IMR-90 (cell line): ENCODE measurements around the gene ARL8B. TPM values are rescaled to one million over a fixed set of nuclear protein-coding genes. Genes with fewer than 3 reads are reported as not detected.

Experiments used
- ATAC-seq: fragments of 200-7000 bp; cut with Tn5 transposase; 2 replicates; pipeline ENCODE4 v1.9.1; 2020; ENCODE audit warnings: low read depth, mild to moderate bottlenecking, moderate library complexity
- BruUV-seq: library from RNA; stranded (reverse); fragments of 400-500 nt; replicated peaks from 2 replicates; lab custom pipeline; 2021; lab: Mats Ljungman, UMichigan
- CTCF ChIA-PET: fragments of 300-600 bp; formaldehyde crosslinking; extraction: SDS; loops from one replicate; lab custom pipeline; 2021; ENCODE audit warnings: antibody characterized with exemption; lab: Yijun Ruan, JAX
- POLR2A ChIA-PET: fragments of 300-600 bp; sonication (Branson Sonifier 250); formaldehyde crosslinking; loops from one replicate; lab custom pipeline; 2022; ENCODE audit warnings: antibody characterized with exemption; ENCODE audit not compliant: unreplicated experiment; lab: Charles Lee
- DNase-seq: peaks from one replicate; pipeline ENCODE4 v3.0.0; 2013
- H2AFZ ChIP-seq: replicated peaks from 2 replicates; pipeline ENCODE3; 2013; ENCODE audit warnings: low read length, mild to moderate bottlenecking; ENCODE audit not compliant: poor library complexity
- H2AK5ac ChIP-seq: 2 replicates; pipeline ENCODE4 v1.6.1; 2013; ENCODE audit warnings: low read depth, low read length, inconsistent platforms
- H2AK9ac ChIP-seq: replicated peaks from 2 replicates; pipeline ENCODE3; 2013; ENCODE audit warnings: mild to moderate bottlenecking, low read depth, low read length, moderate library complexity; ENCODE audit not compliant: poor library complexity
- H2BK120ac ChIP-seq: 2 replicates; pipeline ENCODE4 v1.6.1; 2013; ENCODE audit warnings: low read depth, low read length, inconsistent platforms
- H2BK15ac ChIP-seq: 3 replicates; pipeline ENCODE4 v1.6.1; 2013; ENCODE audit warnings: low read depth, low read length, inconsistent platforms
- H2BK20ac ChIP-seq: 2 replicates; pipeline ENCODE4 v1.6.1; 2013; ENCODE audit warnings: low read depth, mild to moderate bottlenecking, inconsistent platforms, low read length, moderate library complexity
- H2BK5ac ChIP-seq: 2 replicates; pipeline ENCODE4 v1.6.1; 2013; ENCODE audit warnings: mild to moderate bottlenecking, low read depth, low read length, inconsistent platforms; ENCODE audit not compliant: poor library complexity, severe bottlenecking
- H3K14ac ChIP-seq: replicated peaks from 2 replicates; pipeline ENCODE4 v1.6.1; 2013; ENCODE audit warnings: low read depth, low read length, inconsistent platforms
- H3K18ac ChIP-seq: 2 replicates; pipeline ENCODE4 v1.6.1; 2013; ENCODE audit warnings: low read depth, low read length, control low read depth
- H3K23ac ChIP-seq: 2 replicates; pipeline ENCODE4 v1.6.1; 2013; ENCODE audit warnings: low read depth, low read length, inconsistent platforms
- H3K27ac ChIP-seq: 2 replicates; pipeline ENCODE4 v1.5.1; 2013; ENCODE audit warnings: mild to moderate bottlenecking, control low read depth, low read length; ENCODE audit not compliant: insufficient read depth
- H3K27me3 ChIP-seq: 2 replicates; pipeline ENCODE4 v1.6.1; 2013; ENCODE audit warnings: low read length; ENCODE audit not compliant: control insufficient read depth, insufficient read depth
- H3K36me3 ChIP-seq: 2 replicates; pipeline ENCODE4 v1.6.1; 2013; ENCODE audit warnings: low read length, mixed read lengths; ENCODE audit not compliant: control insufficient read depth, insufficient read depth
- H3K4ac ChIP-seq: 2 replicates; pipeline ENCODE4 v1.6.1; 2013; ENCODE audit warnings: low read depth, low read length, inconsistent platforms
- H3K4me1 ChIP-seq: 2 replicates; pipeline ENCODE4 v1.6.1; 2013; ENCODE audit warnings: low read length, mixed read lengths; ENCODE audit not compliant: control insufficient read depth, insufficient read depth
- H3K4me2 ChIP-seq: 2 replicates; pipeline ENCODE4 v1.6.1; 2013; ENCODE audit warnings: low read depth, mild to moderate bottlenecking, control low read depth, low read length, moderate library complexity
- H3K4me3 ChIP-seq: 2 replicates; pipeline ENCODE4 v1.5.1; 2013; ENCODE audit warnings: low read depth, mild to moderate bottlenecking, control low read depth, low read length, moderate library complexity; ENCODE audit not compliant: insufficient read depth
- H3K56ac ChIP-seq: 2 replicates; pipeline ENCODE4 v1.6.1; 2013; ENCODE audit warnings: low read length, inconsistent platforms; ENCODE audit not compliant: insufficient read depth; ENCODE audit errors: extremely low read depth
- H3K79me1 ChIP-seq, 2 experiments: 2 replicates each; pipeline ENCODE4 v1.6.1; 2013; ENCODE audit warnings: low read length in 2 of 2, inconsistent platforms in 1 of 2, low read depth in 1 of 2
- H3K9ac ChIP-seq: 2 replicates; pipeline ENCODE4 v1.6.1; 2013; ENCODE audit warnings: low read depth, low read length, control low read depth
- H3K9me1 ChIP-seq: 2 replicates; pipeline ENCODE4 v1.6.1; 2013; ENCODE audit warnings: low read length, inconsistent platforms; ENCODE audit not compliant: insufficient read depth
- H3K9me3 ChIP-seq: 2 replicates; pipeline ENCODE4 v1.6.1; 2013; ENCODE audit warnings: low read length; ENCODE audit not compliant: control insufficient read depth, insufficient read depth
- H4K20me1 ChIP-seq: 2 replicates; pipeline ENCODE4 v1.6.1; 2013; ENCODE audit warnings: low read length, inconsistent platforms; ENCODE audit not compliant: insufficient read depth
- H4K5ac ChIP-seq: 2 replicates; pipeline ENCODE4 v1.6.1; 2013; ENCODE audit warnings: mild to moderate bottlenecking, low read depth, low read length, control low read depth
- H4K8ac ChIP-seq, 2 experiments: 2 replicates each; pipeline ENCODE4 v1.6.1; 2013; ENCODE audit warnings: low read depth in 2 of 2, low read length in 2 of 2, control low read depth in 1 of 2, inconsistent platforms in 1 of 2
- H4K91ac ChIP-seq: 2 replicates; pipeline ENCODE4 v1.6.1; 2013; ENCODE audit warnings: low read depth, low read length, inconsistent platforms; ENCODE audit not compliant: insufficient read depth
- BHLHE40 ChIP-seq: fragments of 150-350 bp; IDR thresholded peaks from 2 replicates; pipeline ENCODE4 v1.6.1; 2016; ENCODE audit warnings: mild to moderate bottlenecking, low read depth, low read length
- CEBPB ChIP-seq: IDR thresholded peaks from 2 replicates; pipeline ENCODE4 v1.6.1; 2012; ENCODE audit warnings: low read depth, low read length, improper control_type of control experiment
- CTCF ChIP-seq: conservative IDR thresholded peaks from 2 replicates; pipeline ENCODE4 v1.5.1; 2012; ENCODE audit warnings: mild to moderate bottlenecking, low read depth, low read length, improper control_type of control experiment
- FOS ChIP-seq: fragments of 150-350 bp; IDR thresholded peaks from 2 replicates; pipeline ENCODE4 v1.6.1; 2016; ENCODE audit warnings: low read depth, low read length
- MAFK ChIP-seq: IDR thresholded peaks from 2 replicates; pipeline ENCODE4 v1.6.1; 2012; ENCODE audit warnings: low read depth, low read length, improper control_type of control experiment
- MXI1 ChIP-seq: IDR thresholded peaks from 2 replicates; pipeline ENCODE4 v1.6.1; 2012; ENCODE audit warnings: low read depth, mild to moderate bottlenecking, low read length, moderate library complexity, borderline replicate concordance
- NFE2L2 ChIP-seq: fragments of 150-350 bp; IDR thresholded peaks from 2 replicates; pipeline ENCODE4 v1.6.1; 2016; ENCODE audit warnings: low read depth, mild to moderate bottlenecking, low read length
- POLR2A ChIP-seq: IDR thresholded peaks from 2 replicates; pipeline ENCODE4 v1.6.1; 2012; ENCODE audit warnings: mild to moderate bottlenecking, low read depth, low read length
- RAD21 ChIP-seq: IDR thresholded peaks from 2 replicates; pipeline ENCODE4 v1.6.1; 2012; ENCODE audit warnings: low read length, improper control_type of control experiment
- RCOR1 ChIP-seq: IDR thresholded peaks from 2 replicates; pipeline ENCODE4 v1.6.1; 2012; ENCODE audit warnings: mild to moderate bottlenecking, low read length, improper control_type of control experiment; ENCODE audit not compliant: insufficient replicate concordance
- RFX5 ChIP-seq: IDR thresholded peaks from 2 replicates; pipeline ENCODE4 v1.8.0; 2012; ENCODE audit warnings: low read depth, mild to moderate bottlenecking, low read length, moderate library complexity
- SMC3 ChIP-seq: fragments of 150-350 bp; IDR thresholded peaks from 2 replicates; pipeline ENCODE4 v1.6.1; 2016; ENCODE audit warnings: low read depth, mild to moderate bottlenecking, antibody characterized with exemption, low read length, moderate library complexity
- USF2 ChIP-seq: fragments of 150-350 bp; IDR thresholded peaks from 2 replicates; pipeline ENCODE4 v1.6.1; 2017; ENCODE audit warnings: mild to moderate bottlenecking, antibody characterized with exemption, low read length, low read depth
- WGBS, 2 experiments: methylation state at CpG; one replicate each; pipeline versions ENCODE4 v1.1.5 to v1.1.7; 2013; ENCODE audit warnings: missing lambda C conversion rate in 2 of 2; ENCODE audit not compliant: insufficient read length in 1 of 2; ENCODE audit errors: extremely low coverage in 2 of 2; 5-methylcytosine and 5-hydroxymethylcytosine counted together
- dilution Hi-C: fragments of 300-500 bp; cut with HindIII; formaldehyde crosslinking; loops from one replicate; pipeline ENCODE4 v1.14.3; 2018; ENCODE audit warnings: low sequenced_read_pairs; ENCODE audit not compliant: unreplicated experiment
- in situ Hi-C: fragments of 300-500 bp; cut with MboI; formaldehyde crosslinking; loops from 3 replicates; pipeline ENCODE4 v1.14.3; 2019; ENCODE audit warnings: low sequenced_read_pairs, inconsistent platforms, mixed read lengths
- intact Hi-C: fragments of 100-400 bp; cut with micrococcal nuclease; formaldehyde crosslinking; loops from 2 replicates; pipeline ENCODE4 v1.10.0; 2022
- polyA plus RNA-seq, 3 experiments: library from polyadenylated mRNA; depleted of rRNA; stranded (reverse); fragments of >200 nt; gene quantifications; 2 replicates each; pipeline ENCODE4 v1.2.3, GENCODE V29; 2012; ENCODE audit warnings: low replicate concordance in 1 of 3
- total RNA-seq: library from RNA; depleted of rRNA; stranded (reverse); fragments of >200 nt; gene quantifications from 2 replicates; pipeline ENCODE4 v1.2.3, GENCODE V29; 2012
- TF ChIP-seq, protein P1 (sequence below): fragments of 150-350 bp; IDR thresholded peaks from 2 replicates; pipeline ENCODE4 v1.6.1; 2016; ENCODE audit warnings: low read depth, mild to moderate bottlenecking, low read length, moderate library complexity, borderline replicate concordance

ARL8B gene
- total and polyA plus RNA-seq, 2 of the 4 experiments (the other 2 are of a cell fraction) = 32.3 to 47.0 TPM

DNA sequence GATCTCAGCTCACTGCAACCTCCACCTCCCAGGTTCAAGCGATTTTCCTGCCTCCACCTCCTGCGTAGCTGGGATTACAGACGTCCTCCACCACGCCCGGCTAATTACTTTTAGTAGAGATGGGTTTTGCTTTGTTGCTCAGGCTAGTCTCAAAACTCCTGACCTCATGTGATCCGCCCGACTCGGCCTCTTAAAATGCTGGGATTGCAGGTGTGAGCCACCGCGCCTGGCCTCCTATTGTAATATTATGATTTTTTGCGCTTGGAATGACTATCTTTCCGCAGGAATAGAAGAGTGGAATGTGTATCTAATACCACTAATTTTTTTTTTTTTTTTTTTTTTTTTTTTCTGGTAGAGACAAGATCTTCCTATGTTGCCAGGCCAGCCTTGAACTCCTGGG is 1.8 kb downstream of the ARL8B start:
- DNase-seq = no peak
- Histone ChIP-seq H4K20me1 (peaks cover 49% of the 10 kb centered on the region), H2BK20ac (no peak overlapping the region), H2AK9ac (no peak overlapping the region), H4K8ac (no peak overlapping the region), H2BK15ac (no peak overlapping the region), H3K14ac (no peak overlapping the region), H3K18ac (no peak overlapping the region), H3K9me1 (0 out of 2 replicates have a peak, but pooled peaks cover 3% of the 10 kb centered on the region), H4K5ac (no peak overlapping the region), H3K79me1 (peaks cover 0 to 25% of the 10 kb centered on the region in 2 experiments; a peak in 2 of 4 replicates), H4K91ac (no peak overlapping the region), H3K4me2 (peak overlapping the region; percentile 100; the same call in 1 of the 2 replicates), H2AFZ (no peak overlapping the region), H3K4me1 (peaks cover 2% of the 10 kb centered on the region; the same call in 1 of the 2 replicates), H3K23ac (no peak overlapping the region), H3K9ac (no peak overlapping the region), H2BK120ac (no peak overlapping the region), H3K27ac (no peak overlapping the region), H3K27me3 (no peaks in the 10 kb centered on the region), H3K4me3 (no peak overlapping the region), H2AK5ac (no peak overlapping the region), H3K36me3 (no peaks in the 10 kb centered on the region), H3K9me3 (no peaks in the 10 kb centered on the region), H3K4ac (no peak overlapping the region), H3K56ac (no peak overlapping the region), H2BK5ac (no peak overlapping the region)
- intact Hi-C loops (loop anchor here (2.0 to 5.0 kb wide), 3 partner anchors 73 to 467 kb away; no protein-coding TSS in a partner anchor), in situ Hi-C loops (loop anchor here (10.0 kb wide), 1 partner anchor 139 kb away; no protein-coding TSS in a partner anchor), dilution Hi-C loops (no loop called here)
- BruUV-seq = no TSS peak
- TF ChIP-seq FOS = no peak
- no peak for TF ChIP-seq MXI1
- no peak for TF ChIP-seq RCOR1
- no peak for TF ChIP-seq NFE2L2
- no peak for TF ChIP-seq MAFK
- TF ChIP-seq USF2 = no peak
- no peak for TF ChIP-seq RAD21
- no peak for TF ChIP-seq CEBPB
- TF ChIP-seq RFX5 = no peak
- TF ChIP-seq BHLHE40 = no peak
- no peak for TF ChIP-seq SMC3
- TF ChIP-seq CTCF = no peak
- TF ChIP-seq, protein P1, sequence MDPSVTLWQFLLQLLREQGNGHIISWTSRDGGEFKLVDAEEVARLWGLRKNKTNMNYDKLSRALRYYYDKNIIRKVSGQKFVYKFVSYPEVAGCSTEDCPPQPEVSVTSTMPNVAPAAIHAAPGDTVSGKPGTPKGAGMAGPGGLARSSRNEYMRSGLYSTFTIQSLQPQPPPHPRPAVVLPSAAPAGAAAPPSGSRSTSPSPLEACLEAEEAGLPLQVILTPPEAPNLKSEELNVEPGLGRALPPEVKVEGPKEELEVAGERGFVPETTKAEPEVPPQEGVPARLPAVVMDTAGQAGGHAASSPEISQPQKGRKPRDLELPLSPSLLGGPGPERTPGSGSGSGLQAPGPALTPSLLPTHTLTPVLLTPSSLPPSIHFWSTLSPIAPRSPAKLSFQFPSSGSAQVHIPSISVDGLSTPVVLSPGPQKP = no peak
- no peak for TF ChIP-seq POLR2A
- POLR2A ChIA-PET = no interaction called here
- CTCF ChIA-PET = no interaction called here
- ATAC-seq = no peak
- WGBS, 2 experiments = 83% methylated on average over 3 of the region's 12 CpGs; no CpG with 5 or more reads in 1 of the 2 experiments
